Measurements from ENCODE around the gene ZNF275.
"Not testable (repeated sequence)": the region's sequence is repeated elsewhere in the genome, so short reads cannot be mapped to it uniquely, and the experiment has no call there.

The ZNF275 gene

DNA sequence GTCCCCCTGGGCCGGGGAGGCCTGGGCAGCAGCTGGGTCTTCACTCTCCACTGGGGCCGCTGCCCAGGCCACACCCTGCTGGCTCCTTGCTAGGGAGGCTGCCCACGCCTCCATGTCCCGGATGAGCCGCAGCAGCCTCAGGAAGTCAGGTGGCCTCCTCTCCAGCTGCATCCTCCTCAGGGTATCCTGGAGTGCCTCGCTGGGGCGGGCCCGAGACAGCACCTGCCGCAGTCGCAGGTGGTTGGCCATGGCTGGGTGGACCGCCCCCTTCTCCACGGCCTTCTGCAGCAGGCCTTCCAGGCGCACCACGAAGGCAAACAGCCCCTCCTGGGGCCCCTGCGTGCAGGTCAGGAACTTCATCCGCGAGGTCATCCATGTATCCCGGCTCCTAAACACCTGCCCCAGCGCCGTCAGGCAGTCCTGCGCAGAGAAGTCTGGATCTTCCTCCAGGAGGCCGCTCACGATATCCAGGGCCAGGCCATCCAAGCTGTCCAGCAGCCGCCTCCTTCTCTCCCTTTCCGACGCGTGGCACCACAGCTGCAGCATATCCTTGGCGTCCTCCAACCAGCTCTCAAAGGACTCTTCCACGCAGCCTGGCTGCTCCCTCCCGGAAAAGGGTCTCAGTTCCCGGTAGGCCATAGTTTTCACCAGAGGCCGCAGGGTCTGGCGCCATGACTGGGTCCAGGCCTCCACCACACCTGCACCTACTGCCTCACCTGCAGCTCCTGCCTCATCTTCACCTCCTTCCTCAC, 14.5 kb upstream of the ZNF275 start:
- DNase-seq, result no peak

GRCh38 chrX:153320047-153320443, 13.9 kb upstream of the ZNF275 start:
- not testable (repeated sequence) for DNase-seq

- no peak for DNase-seq
Measured at GRCh38 chrX:153320555-153321184, 13.3 kb upstream of the ZNF275 start.

DNA sequence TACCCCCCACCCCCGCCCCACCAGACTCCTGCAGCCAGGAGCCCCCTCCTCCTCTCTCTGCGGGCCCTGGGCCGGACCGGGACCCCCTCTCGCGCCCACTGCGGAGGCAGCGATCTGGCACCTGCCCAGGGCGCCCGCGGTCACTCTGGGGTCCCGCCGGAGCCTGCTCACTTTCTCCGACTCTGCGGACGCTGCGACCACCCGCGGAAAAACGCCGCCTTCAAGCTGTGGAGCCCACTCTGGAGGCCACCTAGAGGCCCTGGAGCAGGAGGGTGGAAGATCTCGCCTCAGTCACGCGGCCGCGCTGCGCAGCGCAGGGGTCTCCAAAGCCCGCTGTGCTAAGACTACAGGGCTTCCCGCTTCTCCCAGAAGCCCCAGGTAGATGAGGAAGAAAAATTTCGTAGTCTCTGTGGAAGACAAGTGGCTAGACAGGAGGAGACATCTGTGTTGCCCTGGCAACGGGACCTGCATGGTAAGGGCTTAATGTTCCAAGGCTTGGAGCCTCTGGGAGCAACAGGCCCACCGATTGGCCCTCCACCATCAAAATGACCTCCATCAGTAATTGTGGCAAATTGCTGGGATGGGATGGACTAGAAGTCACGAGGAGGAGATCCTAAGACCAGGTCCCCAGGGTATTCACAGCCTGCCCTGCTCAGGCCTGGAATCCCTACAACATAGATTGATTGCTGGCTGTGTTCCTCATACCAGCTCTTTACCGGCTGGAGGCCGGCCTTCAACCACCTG, 12.4 kb upstream of the ZNF275 start, which contains the start of gene PNMA6F:
Gene PNMA6F, minus strand, starts transcription at position 387 of the 744 bp plus-strand sequence. CDS start 1,093 bp downstream, outside the sequence.
- DNase-seq, result no peak

DNA sequence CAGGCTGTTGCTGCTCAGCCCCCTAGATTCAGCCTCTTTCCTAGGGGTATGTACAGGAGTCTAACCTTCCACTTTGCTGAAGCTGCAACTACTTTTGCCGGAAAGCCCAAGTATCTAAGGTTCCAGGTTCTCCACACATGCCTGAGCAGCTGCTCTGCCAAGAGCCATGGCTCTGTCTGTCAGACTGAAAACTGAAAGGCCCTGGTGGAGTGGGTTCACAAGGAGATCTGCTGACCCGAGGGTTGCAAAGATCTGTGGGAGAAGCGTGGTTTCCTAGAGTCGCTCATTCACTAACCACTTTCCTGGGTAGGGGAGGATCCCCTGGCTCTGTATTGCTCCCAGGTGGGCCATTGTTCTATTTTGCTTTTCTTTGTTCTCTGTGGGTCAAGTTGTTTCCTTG, 6.4 kb upstream of the ZNF275 start:
- DNase-seq, result no peak

DNA sequence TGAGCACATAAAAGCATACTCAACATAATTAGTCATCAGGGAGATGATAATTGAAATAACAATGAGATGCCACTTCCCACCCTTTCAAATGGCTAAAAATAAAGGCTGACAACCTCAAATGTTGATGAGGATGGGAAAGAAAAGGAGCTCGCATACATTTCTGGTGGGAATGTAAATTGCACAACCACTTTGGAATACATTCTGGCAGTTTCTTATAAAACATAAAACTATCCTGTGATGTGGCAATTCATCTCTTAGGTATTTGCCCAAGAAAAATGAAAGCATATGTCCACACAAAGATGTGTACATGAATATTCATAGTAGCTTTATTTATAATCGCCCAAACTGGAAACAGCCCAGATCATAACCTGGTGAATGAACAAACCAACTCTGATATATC, 687 bp upstream of the ZNF275 start:
- no peak for DNase-seq

GRCh38 chrX:153334654-153335295, 822 bp downstream of the ZNF275 start:
- DNase-seq, result no peak

GRCh38 chrX:153336121-153336894, 2.4 kb downstream of the ZNF275 start:
- DNase-seq, result peak; percentile 15

DNA sequence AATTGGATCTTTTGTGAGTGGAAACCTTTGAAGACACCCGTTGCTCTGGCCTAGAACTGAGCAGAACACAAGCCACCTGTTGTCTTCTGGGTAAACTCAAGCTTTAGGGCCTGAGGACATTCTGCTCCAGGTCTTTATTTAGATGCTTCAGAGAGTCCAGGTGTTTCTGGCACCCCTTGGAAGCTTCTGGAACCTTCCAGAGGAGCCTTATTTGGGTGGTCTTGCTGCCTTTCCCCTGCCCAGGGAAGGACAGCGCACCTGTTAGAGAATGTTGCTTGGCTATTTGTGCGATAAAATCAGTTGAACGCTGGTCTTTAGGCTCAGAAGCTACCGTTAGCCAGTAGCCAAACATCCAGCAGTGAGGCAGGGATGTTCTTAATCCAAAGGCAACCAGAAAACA, 3.0 kb downstream of the ZNF275 start:
- DNase-seq, result no peak

- no peak for DNase-seq
Measured at GRCh38 chrX:153338836-153339235, 4.9 kb downstream of the ZNF275 start.

DNA sequence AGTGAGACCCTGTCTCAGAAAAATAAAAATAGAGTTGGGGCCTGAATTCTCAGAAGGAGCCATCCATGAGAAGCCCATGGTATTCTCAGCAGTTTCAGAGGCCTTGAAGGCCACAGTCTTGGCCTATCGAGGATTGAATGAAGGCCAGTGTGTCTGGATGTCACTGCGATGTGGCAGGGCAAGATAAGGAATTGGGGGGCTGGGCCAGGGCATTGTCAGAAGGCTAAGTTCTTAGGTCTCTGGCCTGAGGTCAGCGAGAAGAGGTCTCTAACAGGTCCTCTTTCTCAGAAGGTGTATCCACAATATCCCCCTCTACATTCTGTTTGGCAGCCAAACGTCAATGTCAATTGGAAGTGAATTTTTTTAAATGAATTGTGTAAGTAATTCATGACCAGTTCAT, 5.7 kb downstream of the ZNF275 start:
- DNase-seq, result no peak

DNA sequence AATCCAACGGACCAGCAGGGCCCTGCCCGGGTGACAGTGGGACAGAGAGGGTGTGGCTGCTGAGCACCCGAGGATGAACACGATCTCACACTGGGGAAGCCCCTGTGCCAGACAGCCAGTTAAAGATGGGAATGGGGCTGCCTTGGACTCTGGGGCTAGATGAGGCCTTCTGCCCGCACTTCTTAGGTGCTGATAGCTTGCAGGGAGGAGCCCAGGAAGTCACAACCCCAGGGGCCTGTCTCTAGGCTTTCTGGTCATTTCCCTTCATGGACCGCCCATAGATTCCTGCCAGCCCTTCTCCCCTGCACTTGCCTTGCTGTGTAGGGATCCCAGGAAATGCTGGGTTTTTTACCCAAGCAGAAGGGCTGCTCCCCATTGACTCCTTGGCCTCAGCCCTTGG, 6.2 kb downstream of the ZNF275 start:
- no peak for DNase-seq

- no peak for DNase-seq
Measured at GRCh38 chrX:153342762-153343558, 9.0 kb downstream of the ZNF275 start.

- DNase-seq, result no peak
Measured at GRCh38 chrX:153343674-153344073, 9.7 kb downstream of the ZNF275 start.

DNA sequence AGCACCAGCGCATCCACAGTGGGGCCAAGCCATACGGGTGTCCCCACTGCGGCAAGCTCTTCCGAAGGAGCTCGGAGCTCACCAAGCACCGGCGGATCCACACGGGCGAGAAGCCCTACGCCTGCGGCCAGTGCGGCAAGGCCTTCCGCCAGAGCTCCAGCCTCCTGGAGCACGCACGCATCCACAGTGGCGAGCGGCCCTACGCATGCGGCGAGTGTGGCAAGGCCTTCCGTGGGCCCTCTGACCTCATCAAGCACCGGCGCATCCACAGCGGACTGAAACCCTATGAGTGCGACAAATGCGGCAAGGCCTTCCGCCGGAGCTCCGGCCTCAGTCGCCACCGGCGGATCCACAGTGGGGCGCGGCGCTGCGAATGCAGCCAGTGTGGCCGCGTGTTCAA, 13.6 kb downstream of the ZNF275 start:
- no peak for DNase-seq

DNA sequence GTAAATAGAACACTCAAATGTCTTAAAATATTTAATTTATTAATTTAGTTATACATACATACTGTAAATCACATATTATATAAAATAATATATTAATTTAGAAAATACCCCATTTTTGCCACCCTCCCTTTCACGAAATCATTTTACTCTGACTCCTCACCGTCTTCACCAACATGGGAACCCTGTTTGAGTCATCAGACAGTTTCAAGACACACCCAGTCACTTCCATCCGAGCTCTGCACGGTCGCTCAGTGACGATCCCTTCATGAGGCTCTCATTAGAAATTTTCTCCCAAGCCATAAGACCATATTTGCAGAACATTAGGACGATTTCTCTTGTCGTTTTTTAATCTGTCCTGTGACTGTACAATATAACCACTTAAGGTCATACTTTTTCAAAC, 14.5 kb downstream of the ZNF275 start:
- DNase-seq, result no peak

- DNase-seq, result no peak
Measured at GRCh38 chrX:153349952-153350351, 16.0 kb downstream of the ZNF275 start.

- no peak for DNase-seq
Measured at GRCh38 chrX:153351981-153352380, 18.0 kb downstream of the ZNF275 start.

GRCh38 chrX:153352858-153353257, 18.9 kb downstream of the ZNF275 start:
- DNase-seq, result no peak

GRCh38 chrX:153353416-153353815, 19.5 kb downstream of the ZNF275 start:
- no peak for DNase-seq

GRCh38 chrX:153357877-153358276, 23.9 kb downstream of the ZNF275 start:
- no peak for DNase-seq

Data from activated naive CD4-positive, alpha-beta T cell treated with anti-CD3 and anti-CD28 coated beads, Interleukin-2, amount 50 U/mL, for 16 hours (primary cell).